ENCODE measurements around the gene NLRP12.

DNA sequence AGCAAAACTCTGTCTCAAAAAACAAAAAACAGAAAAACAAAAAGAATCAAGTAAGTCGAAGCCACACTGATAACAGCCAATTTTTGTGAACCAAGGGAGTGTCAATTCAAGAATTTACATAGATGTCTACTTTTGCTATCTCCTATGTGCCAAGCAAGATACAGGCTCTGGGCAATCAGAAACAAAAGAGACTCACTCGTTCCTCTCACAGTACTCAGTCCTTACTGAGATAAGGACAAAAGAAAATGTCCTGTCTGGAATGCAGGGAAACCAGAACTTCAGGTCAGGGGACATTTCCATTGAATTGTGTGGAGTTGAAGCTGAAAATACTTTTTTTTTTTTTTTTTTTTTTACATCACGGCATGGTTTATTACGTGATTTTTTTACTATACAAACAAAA is 53.0 kb downstream of the NLRP12 start:
- TF ChIP-seq POLR2AphosphoS5 (IDR thresholded peaks at IDR 0.05; ENCODE audit: borderline replicate concordance, low read depth, low read length): no peak
- TF ChIP-seq EZH2 (IDR thresholded peaks at IDR 0.05): no peak
- no peak for TF ChIP-seq FOXP2 (optimal IDR thresholded peaks at IDR 0.05; ENCODE audit: control extremely low read depth, extremely low read length, insufficient read depth)

Measured in SK-N-MC (cell line).